A673 (cell line): Measurements from ENCODE around the gene ATAD3C. TPM values are rescaled to one million over a fixed set of nuclear protein-coding genes. Genes with fewer than 3 reads are reported as not detected.
"Not testable (repeated sequence)": the region's sequence is repeated elsewhere in the genome, so short reads cannot be mapped to it uniquely, and the experiment has no call there.

Experiments used
- BruUV-seq: library from RNA; stranded (reverse); fragments of 400-500 nt; replicated peaks from 2 replicates; lab custom pipeline; 2021; lab: Mats Ljungman, UMichigan
- CTCF ChIA-PET: fragments of 300-600 bp; sonication (Branson Sonifier 250); formaldehyde crosslinking; loops from one replicate; lab custom pipeline; 2022; ENCODE audit warnings: antibody characterized with exemption; lab: Charles Lee
- POLR2A ChIA-PET: fragments of 300-600 bp; sonication (Branson Sonifier 250); formaldehyde crosslinking; loops from one replicate; lab custom pipeline; 2022; ENCODE audit warnings: antibody characterized with exemption; ENCODE audit not compliant: low non-redundant PET; lab: Charles Lee
- DNase-seq: peaks from one replicate; pipeline ENCODE4 v3.0.0-alpha.2; 2015; ENCODE audit warnings: low spot score
- H3K27ac ChIP-seq: fragments of 200-600 bp; sonication (generic); 2 replicates; pipeline ENCODE4 v1.5.1; 2016; ENCODE audit warnings: mixed run types, low read depth, mild to moderate bottlenecking, mixed read lengths, antibody characterized with exemption, low read length; ENCODE audit not compliant: poor library complexity, severe bottlenecking
- H3K27me3 ChIP-seq: fragments of 200-600 bp; sonication (generic); replicated peaks from 2 replicates; pipeline ENCODE4 v1.6.1; 2017; ENCODE audit warnings: mixed run types, low read depth, mild to moderate bottlenecking, mixed read lengths, antibody characterized with exemption, low read length; ENCODE audit not compliant: insufficient read depth, poor library complexity
- H3K36me3 ChIP-seq: fragments of 200-600 bp; sonication (generic); 2 replicates; pipeline ENCODE4 v1.6.1; 2016; ENCODE audit warnings: mixed run types, mild to moderate bottlenecking, mixed read lengths, antibody characterized with exemption, low read length; ENCODE audit not compliant: insufficient read depth, poor library complexity, severe bottlenecking
- H3K4me1 ChIP-seq: fragments of 200-600 bp; sonication (generic); 2 replicates; pipeline ENCODE4 v1.6.1; 2017; ENCODE audit warnings: mixed run types, mild to moderate bottlenecking, mixed read lengths, antibody characterized with exemption, low read length; ENCODE audit not compliant: insufficient read depth, poor library complexity, severe bottlenecking
- H3K4me3 ChIP-seq: fragments of 200-600 bp; sonication (generic); 2 replicates; pipeline ENCODE4 v1.5.1; 2016; ENCODE audit warnings: low read depth, mixed run types, mild to moderate bottlenecking, mixed read lengths, low read length; ENCODE audit not compliant: poor library complexity, severe bottlenecking
- H3K9me3 ChIP-seq: fragments of 200-600 bp; sonication (generic); 2 replicates; pipeline ENCODE4 v1.6.1; 2016; ENCODE audit warnings: mixed run types, low read depth, mild to moderate bottlenecking, mixed read lengths, antibody characterized with exemption, low read length; ENCODE audit not compliant: poor library complexity, severe bottlenecking
- EZH2 ChIP-seq: fragments of 200-600 bp; sonication (generic); IDR thresholded peaks from 2 replicates; pipeline ENCODE4 v1.6.1; 2017; ENCODE audit warnings: borderline replicate concordance, low read depth, mild to moderate bottlenecking, mixed read lengths, antibody characterized with exemption, low read length; ENCODE audit not compliant: poor library complexity, severe bottlenecking
- intact Hi-C: fragments of 100-400 bp; cut with micrococcal nuclease; formaldehyde crosslinking; loops from one replicate; pipeline ENCODE4 v1.10.0; 2022; ENCODE audit not compliant: unreplicated experiment
- total RNA-seq: library from RNA; stranded (reverse); gene quantifications from 2 replicates; pipeline ENCODE4 v1.2.3, GENCODE V29; 2021
- TF ChIP-seq, protein P1 (sequence below): fragments of 300-800, 200-600 bp; sonication (generic); conservative IDR thresholded peaks from 2 replicates; pipeline ENCODE4 v1.5.1; 2017; ENCODE audit warnings: low read depth, mild to moderate bottlenecking, antibody characterized with exemption, low read length, moderate library complexity, mixed read lengths

Gene ATAD3C
- total RNA-seq, 1 experiment from 2014 or later, result 0.39 TPM

DNA sequence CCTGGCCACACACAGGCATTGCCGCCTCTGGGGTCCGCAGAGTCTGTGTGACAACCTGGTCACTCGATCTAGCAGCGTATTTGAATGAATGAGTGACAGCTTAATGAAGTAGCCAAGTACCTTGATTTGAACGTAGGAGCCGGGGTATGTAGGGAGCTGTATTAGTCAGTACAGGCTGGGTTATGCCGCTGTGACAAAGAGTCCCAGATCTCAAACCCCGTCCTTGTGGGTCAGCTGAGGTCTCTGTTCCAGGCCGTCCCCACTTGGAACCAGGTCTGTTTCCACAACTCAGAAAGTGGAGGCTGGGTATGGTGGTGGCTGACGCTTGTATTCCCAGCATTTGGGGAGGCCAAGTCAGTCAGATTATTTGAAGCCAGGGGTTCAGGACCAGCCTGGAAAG, 42.1 kb downstream of the ATAD3C start:
- no peak for DNase-seq
- CTCF ChIA-PET, result no interaction called here
- intact Hi-C loops, result no loop called here
- POLR2A ChIA-PET, result no interaction called here
- TF ChIP-seq EZH2, result no peak
- TF ChIP-seq, protein P1, sequence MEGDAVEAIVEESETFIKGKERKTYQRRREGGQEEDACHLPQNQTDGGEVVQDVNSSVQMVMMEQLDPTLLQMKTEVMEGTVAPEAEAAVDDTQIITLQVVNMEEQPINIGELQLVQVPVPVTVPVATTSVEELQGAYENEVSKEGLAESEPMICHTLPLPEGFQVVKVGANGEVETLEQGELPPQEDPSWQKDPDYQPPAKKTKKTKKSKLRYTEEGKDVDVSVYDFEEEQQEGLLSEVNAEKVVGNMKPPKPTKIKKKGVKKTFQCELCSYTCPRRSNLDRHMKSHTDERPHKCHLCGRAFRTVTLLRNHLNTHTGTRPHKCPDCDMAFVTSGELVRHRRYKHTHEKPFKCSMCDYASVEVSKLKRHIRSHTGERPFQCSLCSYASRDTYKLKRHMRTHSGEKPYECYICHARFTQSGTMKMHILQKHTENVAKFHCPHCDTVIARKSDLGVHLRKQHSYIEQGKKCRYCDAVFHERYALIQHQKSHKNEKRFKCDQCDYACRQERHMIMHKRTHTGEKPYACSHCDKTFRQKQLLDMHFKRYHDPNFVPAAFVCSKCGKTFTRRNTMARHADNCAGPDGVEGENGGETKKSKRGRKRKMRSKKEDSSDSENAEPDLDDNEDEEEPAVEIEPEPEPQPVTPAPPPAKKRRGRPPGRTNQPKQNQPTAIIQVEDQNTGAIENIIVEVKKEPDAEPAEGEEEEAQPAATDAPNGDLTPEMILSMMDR, result no peak
- Histone ChIP-seq H3K4me1 (no peaks in the 10 kb centered on the region), H3K27me3 (no peaks in the 10 kb centered on the region), H3K36me3 (peaks cover 58% of the 10 kb centered on the region), H3K27ac (no peak overlapping the region), H3K9me3 (no peaks in the 10 kb centered on the region), H3K4me3 (no peak overlapping the region)
- no TSS peak for BruUV-seq

DNA sequence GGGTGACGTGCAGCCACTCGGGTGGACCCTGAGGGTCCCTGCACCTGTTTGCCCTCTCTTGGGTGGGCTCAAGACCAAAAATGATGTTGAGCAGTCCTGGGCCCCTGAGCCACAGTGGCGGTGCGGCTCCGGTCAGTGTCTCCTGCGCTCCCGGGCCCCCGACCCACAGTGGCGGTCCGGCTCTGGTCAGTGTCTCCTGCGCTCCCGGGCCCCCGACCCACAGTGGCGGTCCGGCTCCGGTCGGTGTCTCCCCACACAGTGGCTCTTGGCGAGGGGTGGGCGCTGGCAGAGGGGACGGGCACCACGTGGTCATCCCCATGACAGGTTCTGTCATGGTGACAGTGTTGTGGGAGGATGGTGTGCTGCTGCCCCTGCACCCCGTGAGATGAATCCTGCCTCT, 44.8 kb downstream of the ATAD3C start:
- CTCF ChIA-PET, result not testable (repeated sequence)

DNA sequence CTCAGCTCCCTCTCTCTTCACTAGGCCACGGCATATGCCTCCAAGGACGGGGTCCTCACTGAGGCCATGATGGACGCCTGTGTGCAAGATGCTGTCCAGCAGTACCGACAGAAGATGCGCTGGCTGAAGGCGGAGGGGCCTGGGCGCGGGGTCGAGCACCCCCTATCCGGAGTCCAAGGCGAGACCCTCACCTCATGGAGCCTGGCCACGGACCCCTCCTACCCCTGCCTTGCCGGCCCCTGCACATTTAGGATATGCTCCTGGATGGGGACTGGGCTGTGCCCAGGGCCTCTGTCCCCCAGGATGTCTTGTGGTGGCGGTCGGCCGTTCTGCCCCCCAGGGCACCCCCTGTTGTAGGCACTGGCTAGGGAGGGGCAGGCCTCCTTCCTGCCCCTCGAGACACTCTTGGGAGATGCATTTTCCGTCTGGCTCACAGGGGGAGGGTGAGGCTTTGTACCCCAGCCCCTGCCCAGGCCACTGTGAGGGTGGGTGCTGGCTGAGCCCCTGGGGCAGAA, 46.0 kb downstream of the ATAD3C start:
- CTCF ChIA-PET, BruUV-seq, DNase-seq: not testable (repeated sequence)

More for the DNA sequence above, 44.8 kb downstream of the ATAD3C start:
- POLR2A ChIA-PET, BruUV-seq, H3K4me3 ChIP-seq, intact Hi-C loops, H3K9me3 ChIP-seq, H3K27ac ChIP-seq, DNase-seq, H3K4me1 ChIP-seq, H3K27me3 ChIP-seq: not testable (repeated sequence)
- peaks cover 42% of the 10 kb centered on the region for H3K36me3 ChIP-seq

DNA sequence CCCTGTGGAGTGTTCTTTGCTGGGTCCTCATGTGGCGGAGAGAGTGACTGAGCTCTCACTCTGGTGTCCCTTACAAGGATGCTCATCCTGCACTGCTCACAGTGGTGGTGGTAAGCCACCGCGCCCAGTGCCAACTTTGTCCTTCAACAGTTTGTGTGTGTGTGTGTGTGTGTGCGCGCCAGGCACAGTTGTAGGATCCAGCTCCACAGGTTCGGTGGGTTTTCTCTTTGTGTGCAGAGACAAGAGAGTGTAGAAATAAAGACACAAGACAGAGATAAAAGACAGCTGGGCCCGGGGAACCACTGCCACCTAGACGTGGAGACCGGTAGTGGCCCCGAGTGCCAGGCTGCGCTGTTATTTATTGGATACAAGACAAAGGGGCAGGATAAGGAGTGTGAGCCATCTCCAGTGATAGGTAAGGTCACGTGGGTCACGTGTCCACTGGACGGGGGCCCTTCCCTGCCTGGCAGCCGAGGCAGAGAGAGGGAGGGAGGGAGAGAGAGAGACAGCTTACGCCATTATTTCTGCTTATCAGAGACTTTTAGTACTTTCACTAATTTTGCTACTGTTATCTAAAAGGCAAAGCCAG, 55.4 kb downstream of the ATAD3C start:
- not testable (repeated sequence) for H3K9me3 ChIP-seq
- TF ChIP-seq, protein P1, result peak; percentile 70

More for the DNA sequence above, 46.0 kb downstream of the ATAD3C start:
- POLR2A ChIA-PET, H3K27ac ChIP-seq, H3K27me3 ChIP-seq, H3K4me1 ChIP-seq, H3K9me3 ChIP-seq, H3K4me3 ChIP-seq, intact Hi-C loops: not testable (repeated sequence)
- H3K36me3 ChIP-seq, result peaks cover 31% of the 10 kb centered on the region

More for the DNA sequence above, 55.4 kb downstream of the ATAD3C start:
- H3K27ac ChIP-seq, H3K4me3 ChIP-seq, POLR2A ChIA-PET, CTCF ChIA-PET, H3K27me3 ChIP-seq, intact Hi-C loops, BruUV-seq, H3K36me3 ChIP-seq, H3K4me1 ChIP-seq: not testable (repeated sequence)
- DNase-seq, result peak; percentile 78
